ENCODE data around the gene CD37. TPM values are rescaled to one million over a fixed set of nuclear protein-coding genes. Genes with fewer than 3 reads are reported as not detected.
"Not testable (repeated sequence)": the region's sequence is repeated elsewhere in the genome, so short reads cannot be mapped to it uniquely, and the experiment has no call there.

The CD37 gene, protein sequence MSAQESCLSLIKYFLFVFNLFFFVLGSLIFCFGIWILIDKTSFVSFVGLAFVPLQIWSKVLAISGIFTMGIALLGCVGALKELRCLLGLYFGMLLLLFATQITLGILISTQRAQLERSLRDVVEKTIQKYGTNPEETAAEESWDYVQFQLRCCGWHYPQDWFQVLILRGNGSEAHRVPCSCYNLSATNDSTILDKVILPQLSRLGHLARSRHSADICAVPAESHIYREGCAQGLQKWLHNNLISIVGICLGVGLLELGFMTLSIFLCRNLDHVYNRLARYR
- total RNA-seq, result 100 to 1,000 TPM; 166 to 194 TPM

DNA sequence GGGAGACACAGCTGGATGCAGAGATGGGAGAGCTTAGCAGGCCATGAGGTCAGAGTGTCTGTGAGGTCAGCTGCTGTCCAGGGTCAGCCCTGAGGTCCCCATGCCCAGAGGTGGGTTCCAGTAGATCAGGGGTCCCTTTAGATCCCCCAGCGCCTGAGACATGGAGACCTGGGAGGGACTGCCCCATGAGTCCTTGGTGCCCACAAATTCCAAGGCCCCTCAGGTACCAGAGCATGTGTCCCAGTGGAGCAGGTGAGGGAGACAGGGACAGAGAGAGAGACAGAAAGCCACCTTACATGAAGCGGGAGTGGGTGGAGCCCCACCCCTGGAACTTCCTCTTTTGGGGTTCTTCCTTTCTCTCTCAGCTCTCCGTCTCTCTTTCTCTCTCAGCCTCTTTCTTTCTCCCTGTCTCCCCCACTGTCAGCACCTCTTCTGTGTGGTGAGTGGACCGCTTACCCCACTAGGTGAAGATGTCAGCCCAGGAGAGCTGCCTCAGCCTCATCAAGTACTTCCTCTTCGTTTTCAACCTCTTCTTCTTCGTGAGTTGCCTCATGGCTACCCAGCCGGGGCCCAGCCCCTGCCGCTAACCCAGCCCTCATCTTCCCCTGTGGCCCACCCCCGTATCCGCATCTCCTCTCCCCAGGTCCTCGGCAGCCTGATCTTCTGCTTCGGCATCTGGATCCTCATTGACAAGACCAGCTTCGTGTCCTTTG lies at the start of gene CD37:
TSS of gene CD37 (plus strand) at position 336 of the 713 bp plus-strand sequence. CDS start at position 471, 135 bp downstream.
- Mint-ChIP-seq H3K27ac (peak within 1 kb of the TSS; percentile 98 to 99), H3K9me3 (peaks cover 0 to 1% of the 10 kb centered on the region in 2 donors), H3K36me3 (peaks cover 11 to 39% of the 10 kb centered on the region in 2 donors)
- DNase-seq (ENCODE audit: low spot score in 2 of 2) (peak; percentile 58 to 65), ATAC-seq (peak; percentile 53 to 60)

DNA sequence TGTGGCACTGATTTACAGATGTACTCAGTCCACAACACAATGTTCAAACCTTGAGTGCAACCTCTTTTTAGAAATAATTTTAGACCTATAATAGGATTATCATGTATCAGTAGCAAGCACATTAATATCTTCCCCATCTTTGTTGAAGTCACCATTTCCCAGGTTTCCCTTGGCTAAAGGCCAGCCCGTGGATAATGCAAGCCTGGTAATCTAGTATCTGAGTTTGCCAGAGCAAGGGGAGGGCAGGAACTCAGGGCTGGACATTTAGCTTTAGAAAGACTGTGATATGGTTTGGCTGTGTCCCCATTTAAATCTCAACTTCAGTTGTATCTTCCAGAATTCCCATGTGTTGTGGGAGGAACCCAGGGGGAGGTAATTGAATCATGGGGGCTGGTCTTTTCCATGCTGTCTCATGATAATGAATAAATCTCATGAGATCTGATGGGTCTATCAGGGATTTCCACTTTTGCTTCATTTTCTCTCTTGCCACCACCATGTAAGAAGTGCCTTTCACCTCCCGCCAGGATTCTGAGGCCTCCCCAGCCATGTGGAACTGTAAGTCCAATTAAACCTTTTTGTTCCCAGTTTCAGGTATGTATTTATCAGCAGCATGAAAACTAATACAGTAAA lies 48.0 kb upstream of the CD37 start:
- DNase-seq (ENCODE audit: low spot score in 2 of 2) (no peak), ATAC-seq (no peak)
- no peaks in the 10 kb centered on the region for H3K36me3 Mint-ChIP-seq
- no peaks in the 10 kb centered on the region for H3K9me3 Mint-ChIP-seq
- H3K27ac Mint-ChIP-seq, result no peak overlapping the region

DNA sequence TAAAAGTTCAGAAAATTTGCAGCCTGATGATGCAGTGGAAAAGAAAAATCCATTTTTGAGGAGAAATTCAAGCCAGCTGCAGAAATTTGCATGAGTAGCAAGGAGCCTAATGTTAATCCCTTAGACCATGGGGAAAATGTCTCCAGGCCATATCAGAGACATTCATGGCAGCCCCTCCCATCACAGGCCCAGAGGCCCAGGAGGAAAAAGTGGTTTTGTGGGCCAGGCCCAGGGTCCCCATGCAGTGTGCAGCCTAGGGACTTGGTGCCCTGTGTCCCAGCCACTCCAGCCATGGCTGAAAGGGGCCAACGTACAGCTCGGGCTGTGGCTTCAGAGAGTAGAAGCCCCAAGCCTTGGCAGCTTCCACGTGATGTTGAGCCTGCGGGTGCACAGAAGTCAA lies 47.0 kb upstream of the CD37 start:
- not testable (repeated sequence) for DNase-seq (ENCODE audit: low spot score in 2 of 2); H3K36me3 Mint-ChIP-seq; H3K9me3 Mint-ChIP-seq; ATAC-seq; H3K27ac Mint-ChIP-seq

DNA sequence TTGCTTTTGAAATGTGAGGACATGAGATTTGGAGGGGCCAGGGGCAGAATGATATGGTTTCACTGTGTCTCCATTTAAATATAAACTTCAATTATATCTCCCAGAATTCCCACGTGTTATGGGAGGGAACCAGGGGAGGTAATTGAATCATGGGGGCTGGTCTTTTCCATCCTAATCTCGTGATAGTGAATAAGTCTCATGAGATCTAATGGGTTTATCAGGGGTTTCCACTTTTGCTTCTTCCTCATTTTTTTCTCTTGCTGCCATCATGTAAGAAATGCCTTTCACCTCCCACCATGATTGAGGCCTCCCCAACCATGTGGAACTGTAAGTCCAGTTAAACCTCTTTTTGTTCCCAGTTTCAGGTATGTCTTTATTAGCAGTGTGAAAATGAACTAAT lies 45.9 kb upstream of the CD37 start:
- H3K27ac Mint-ChIP-seq; DNase-seq (ENCODE audit: low spot score in 2 of 2); ATAC-seq; H3K36me3 Mint-ChIP-seq; H3K9me3 Mint-ChIP-seq: not testable (repeated sequence)

DNA sequence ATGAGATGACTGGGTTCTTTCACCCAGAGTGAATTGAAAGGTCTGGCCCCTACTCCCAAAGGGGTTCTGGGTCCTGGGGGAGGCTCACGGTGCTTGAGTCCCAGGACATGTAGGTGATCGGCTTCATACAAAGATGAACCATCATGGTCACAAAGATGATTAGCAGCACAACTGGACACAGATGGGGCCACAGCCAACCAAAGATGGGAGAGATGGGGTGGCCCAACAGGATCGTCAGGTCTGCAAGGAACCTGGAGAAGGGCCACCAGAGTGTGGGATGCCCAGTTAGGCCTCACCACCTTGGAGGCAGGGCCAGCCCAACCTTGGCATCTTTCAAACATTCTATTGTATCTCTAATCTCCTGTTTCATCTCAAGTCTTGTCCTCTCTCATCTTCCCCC lies 44.7 kb upstream of the CD37 start:
- no peak for ATAC-seq
- Mint-ChIP-seq H3K27ac (no peak overlapping the region), H3K9me3 (no peaks in the 10 kb centered on the region), H3K36me3 (no peaks in the 10 kb centered on the region)
- DNase-seq (ENCODE audit: low spot score in 2 of 2), result no peak

DNA sequence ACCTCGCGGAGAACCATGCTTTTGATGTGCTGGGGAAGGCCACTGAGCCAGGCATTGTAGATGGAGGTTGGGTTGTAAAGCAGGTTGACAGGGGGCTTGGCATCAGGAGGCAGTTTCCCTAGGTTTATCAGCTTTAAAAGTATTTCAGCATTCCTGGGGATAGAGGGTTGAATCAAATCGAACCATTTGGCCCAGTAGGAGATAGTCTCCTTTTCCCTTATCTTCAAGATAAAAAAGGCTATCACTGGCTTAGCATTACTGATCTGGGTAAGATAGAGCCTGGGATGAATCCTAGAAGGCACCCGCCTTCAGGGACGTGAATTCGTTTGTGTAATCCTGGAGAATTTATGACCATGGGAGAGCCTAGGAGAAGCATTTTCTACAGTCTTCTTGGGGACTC lies 40.8 kb upstream of the CD37 start:
- no peak overlapping the region for H3K27ac Mint-ChIP-seq
- ATAC-seq, result no peak
- no peaks in the 10 kb centered on the region for H3K36me3 Mint-ChIP-seq
- DNase-seq (ENCODE audit: low spot score in 2 of 2), result no peak
- H3K9me3 Mint-ChIP-seq, result no peaks in the 10 kb centered on the region

DNA sequence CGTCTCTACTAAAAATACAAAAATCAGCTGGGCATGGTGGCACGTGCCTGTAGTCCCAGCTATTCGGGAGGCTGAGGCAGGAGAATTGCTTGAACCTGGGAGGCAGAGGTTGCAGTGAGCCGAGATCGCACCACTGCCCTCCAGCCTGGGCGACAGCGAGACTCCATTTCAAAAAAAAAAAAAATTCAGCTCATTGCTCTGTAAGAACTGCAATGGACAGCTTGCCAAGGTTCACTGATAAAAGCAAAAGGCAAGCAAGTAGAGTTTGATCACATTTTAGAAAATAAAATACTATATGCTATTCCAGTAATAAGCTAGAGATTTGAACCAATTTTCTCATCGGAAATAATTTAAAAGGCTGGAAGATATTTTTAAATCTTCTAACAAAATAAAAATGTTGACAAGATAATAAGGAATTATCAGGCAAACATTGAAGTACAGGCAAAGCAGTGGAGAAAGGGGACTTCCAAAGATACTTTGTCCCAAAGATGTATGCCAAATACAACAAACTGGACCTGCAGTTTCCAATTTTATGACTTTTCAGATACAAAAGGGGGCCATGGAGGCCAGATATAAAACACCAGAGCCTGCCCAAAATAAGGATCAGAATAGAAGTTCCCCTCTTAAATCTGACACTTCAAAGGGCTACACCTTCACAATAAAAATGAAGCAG lies 39.9 kb upstream of the CD37 start:
- ATAC-seq, result no peak
- no peak for DNase-seq (ENCODE audit: low spot score in 2 of 2)
- Mint-ChIP-seq H3K27ac (no peak overlapping the region), H3K36me3 (no peaks in the 10 kb centered on the region), H3K9me3 (no peaks in the 10 kb centered on the region)

DNA sequence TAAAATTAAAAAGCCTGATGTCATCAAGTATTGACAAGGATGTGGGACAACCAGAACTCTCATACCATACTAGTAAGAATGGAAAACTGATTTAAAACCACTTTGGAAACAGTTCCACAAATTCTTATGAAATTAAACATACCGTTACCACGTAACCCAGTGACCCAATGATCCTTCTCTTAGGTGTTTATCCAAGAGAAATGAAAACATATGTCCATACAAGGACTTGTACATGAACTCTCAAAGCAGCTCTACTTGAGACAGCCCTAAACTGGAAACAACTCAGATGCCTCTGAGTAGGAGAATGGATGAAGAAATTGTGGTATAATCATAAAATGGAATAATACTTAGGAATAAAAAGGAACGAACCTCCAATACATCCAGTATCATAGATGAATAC lies 37.8 kb upstream of the CD37 start:
- H3K36me3 Mint-ChIP-seq, result peaks cover 0 to 2% of the 10 kb centered on the region in 2 donors
- ATAC-seq, result no peak
- H3K27ac Mint-ChIP-seq, result no peak overlapping the region
- H3K9me3 Mint-ChIP-seq, result no peaks in the 10 kb centered on the region
- DNase-seq (ENCODE audit: low spot score in 2 of 2), result no peak

DNA sequence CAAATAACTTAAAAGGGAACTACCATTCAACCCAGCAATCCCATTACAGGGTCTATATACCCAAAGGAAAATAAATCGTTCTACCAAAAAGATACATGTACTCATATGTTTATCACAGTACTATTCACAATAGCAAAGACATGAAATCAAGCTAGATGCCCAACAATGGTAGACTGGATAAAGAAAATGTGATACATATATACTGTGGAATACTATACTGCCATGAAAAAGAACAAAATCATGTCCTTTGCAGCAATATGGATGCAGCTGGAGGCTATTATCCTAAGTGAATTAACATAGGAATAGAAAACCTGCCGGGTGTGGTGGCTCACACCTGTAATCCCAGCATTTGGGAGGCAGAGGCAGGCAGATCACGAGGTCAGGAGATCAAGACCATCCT lies 36.6 kb upstream of the CD37 start:
- not testable (repeated sequence) for H3K27ac Mint-ChIP-seq, ATAC-seq, H3K9me3 Mint-ChIP-seq

DNA sequence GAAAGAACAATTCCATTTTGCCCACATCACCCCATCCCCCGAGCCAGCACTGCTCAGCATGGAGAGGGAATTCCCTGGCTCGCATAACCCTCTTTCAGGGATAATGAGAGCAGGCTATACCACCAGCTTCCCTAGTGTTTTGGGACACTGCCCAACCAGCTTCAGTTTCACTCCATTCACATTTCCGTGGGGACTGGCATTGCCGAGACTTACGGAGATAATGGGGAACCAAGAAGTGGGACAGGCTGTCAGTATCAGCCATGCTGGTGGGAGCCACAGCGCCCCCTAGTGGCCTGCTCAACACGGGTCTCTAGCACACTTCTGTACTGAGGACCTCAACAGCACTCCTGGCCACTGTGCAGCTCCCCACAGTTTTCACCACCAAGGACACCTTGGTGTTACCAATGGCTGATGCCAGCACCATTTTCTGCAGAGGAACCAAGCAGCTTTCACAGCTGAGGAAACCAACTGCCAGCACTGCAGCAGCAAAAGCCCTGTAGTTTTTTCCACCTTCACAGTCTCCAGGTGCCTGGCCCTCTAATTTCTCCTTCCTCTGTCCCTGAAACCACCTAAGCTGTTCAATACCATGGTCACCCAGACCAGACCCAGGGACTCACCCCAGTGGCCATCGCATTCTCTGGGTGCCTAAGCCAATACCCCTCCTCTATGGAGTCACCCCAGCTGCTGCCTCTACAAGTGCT lies 33.9 kb upstream of the CD37 start:
- H3K9me3 Mint-ChIP-seq, result no peaks in the 10 kb centered on the region
- DNase-seq (ENCODE audit: low spot score in 2 of 2), result peak; percentile 71 to 87

More for the DNA sequence above, 36.6 kb upstream of the CD37 start:
- DNase-seq (ENCODE audit: low spot score in 2 of 2); H3K36me3 Mint-ChIP-seq: not testable (repeated sequence)

DNA sequence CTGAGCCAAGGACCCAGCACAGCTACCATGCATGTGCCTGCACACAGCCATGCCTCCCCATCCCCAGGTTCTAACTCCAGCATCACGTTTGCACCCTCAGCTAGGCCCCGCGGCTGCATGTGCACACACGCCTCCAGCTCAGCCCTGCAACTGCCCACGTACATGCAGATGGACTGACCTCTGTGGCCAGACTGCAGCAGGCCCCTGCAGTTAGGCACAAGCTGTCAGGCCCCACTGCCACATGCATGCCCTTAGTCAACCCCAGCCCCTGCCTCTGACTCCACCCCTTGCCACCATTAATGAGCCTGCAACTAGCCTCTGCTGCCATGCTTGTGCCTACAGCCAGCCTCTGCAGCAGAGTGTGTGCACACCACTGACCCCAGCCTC lies 33.3 kb upstream of the CD37 start:
- ATAC-seq (peak in 1 of 2 donors; percentile 34), DNase-seq (ENCODE audit: low spot score in 2 of 2) (no peak)
- no peaks in the 10 kb centered on the region for H3K9me3 Mint-ChIP-seq
- no peak overlapping the region for H3K27ac Mint-ChIP-seq
- peaks cover 0 to 7% of the 10 kb centered on the region in 2 donors for H3K36me3 Mint-ChIP-seq

More for the DNA sequence above, 33.9 kb upstream of the CD37 start:
- Mint-ChIP-seq H3K36me3 (peaks cover 0 to 7% of the 10 kb centered on the region in 2 donors), H3K27ac (peak overlapping the region in 1 of 2 donors; percentile 24)
- peak; percentile 98 to 100 for ATAC-seq

DNA sequence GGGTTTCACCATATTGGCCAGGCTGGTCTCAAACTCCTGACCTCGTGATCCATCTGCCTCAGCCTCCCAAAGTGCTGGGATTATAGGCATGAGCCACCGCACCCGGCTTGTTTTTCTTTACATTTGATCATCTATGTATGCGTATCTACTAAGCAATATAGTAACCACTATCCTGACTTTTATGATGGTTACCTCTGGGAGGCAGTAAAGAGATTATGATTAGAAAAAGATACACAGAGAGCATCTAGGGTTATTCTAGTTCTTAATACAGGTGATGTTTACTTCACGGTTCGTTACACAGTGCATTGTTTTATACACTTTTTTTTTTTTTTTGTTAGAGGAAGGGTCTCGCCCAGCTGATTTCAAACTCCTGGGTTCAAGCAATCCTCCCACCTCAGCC lies 28.5 kb upstream of the CD37 start:
- H3K9me3 Mint-ChIP-seq; H3K27ac Mint-ChIP-seq; DNase-seq (ENCODE audit: low spot score in 2 of 2); ATAC-seq: not testable (repeated sequence)
- peaks cover 0 to 12% of the 10 kb centered on the region in 2 donors for H3K36me3 Mint-ChIP-seq

DNA sequence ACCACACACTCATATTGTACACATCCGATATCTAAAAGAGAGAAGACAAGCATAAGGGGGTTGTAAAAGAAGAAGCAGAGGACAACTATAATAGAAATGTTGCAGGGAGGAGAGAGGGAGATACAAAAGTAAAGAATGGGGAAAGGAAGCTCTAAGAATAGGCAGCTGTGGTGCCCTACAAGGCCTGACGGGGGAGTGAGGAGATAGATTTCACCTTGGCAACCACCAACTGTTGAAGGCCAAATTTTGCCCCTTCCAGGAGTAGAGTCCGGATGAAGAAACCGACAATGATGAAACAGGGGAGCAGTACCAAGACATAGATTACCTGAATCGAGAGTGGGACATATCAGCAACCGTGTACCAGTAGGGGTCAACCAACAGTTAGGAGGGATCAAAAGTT lies 26.1 kb upstream of the CD37 start:
- DNase-seq (ENCODE audit: low spot score in 2 of 2) (no peak), ATAC-seq (no peak)
- no peak overlapping the region for H3K27ac Mint-ChIP-seq
- H3K36me3 Mint-ChIP-seq, result peaks cover 0 to 5% of the 10 kb centered on the region in 2 donors
- H3K9me3 Mint-ChIP-seq, result no peaks in the 10 kb centered on the region

DNA sequence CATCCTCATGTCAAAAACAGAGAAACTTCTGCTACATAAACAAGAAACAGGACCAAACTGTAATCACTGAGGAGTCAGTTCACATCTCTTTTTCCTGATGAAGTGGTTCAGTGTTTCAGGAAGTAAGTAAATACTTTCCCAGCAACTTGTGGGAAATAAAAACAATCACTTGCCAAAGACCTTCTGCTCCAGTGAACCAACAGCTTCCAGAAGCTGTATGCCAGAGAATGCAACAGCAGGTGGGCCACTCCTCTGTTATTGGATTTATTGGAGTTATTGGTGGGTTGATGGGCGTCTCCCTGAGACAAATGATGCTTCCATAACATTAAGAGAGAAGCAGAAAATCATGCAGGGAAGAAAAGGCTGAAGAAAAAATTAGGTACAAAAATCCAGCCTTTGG lies 20.1 kb upstream of the CD37 start:
- Mint-ChIP-seq H3K36me3 (peaks cover 13 to 20% of the 10 kb centered on the region in 2 donors), H3K27ac (no peak overlapping the region), H3K9me3 (peaks cover 4% of the 10 kb centered on the region in 2 donors)
- DNase-seq (ENCODE audit: low spot score in 2 of 2), result no peak
- ATAC-seq, result no peak

DNA sequence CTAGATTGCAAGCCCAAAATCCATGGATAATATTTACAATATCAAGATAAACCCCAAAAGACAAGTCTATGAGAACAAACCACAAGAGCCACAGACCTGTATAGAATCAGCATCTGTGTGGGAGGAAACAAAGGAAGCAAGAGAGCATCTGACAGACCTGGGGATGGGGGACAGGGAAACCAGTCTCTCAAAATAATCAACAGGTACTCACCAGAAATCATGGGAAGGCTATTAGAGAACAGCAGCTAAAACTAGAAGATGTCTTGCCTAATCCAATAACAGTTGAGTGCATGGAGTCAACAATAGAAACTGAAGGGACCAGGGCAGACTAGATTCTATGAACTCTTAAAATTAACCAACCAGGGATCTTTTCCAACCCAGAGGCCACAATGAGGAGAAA lies 18.9 kb upstream of the CD37 start:
- no peak for DNase-seq (ENCODE audit: low spot score in 2 of 2)
- Mint-ChIP-seq H3K27ac (no peak overlapping the region), H3K36me3 (peaks cover 8 to 20% of the 10 kb centered on the region in 2 donors), H3K9me3 (peaks cover 4% of the 10 kb centered on the region in 2 donors)
- no peak for ATAC-seq

DNA sequence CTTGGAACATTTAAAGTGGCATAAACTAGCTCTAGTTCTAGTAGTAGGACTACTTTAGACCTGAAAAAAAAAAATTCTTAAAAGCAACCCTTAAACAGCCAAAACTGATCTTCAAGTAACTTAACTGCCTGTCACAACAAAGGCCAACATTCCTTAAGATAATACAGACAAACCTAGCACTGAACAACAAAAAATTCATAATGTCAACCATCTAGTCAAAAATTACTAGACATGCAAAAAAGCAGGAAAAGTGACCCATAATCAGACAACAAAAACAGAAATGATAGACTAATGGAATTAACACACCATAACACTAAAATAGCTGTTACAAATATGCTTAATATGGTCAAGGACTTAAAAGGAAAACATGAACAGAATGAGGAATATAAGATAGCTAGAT lies 16.9 kb upstream of the CD37 start:
- peaks cover 4% of the 10 kb centered on the region in 2 donors for H3K9me3 Mint-ChIP-seq
- H3K36me3 Mint-ChIP-seq, result peaks cover 8 to 20% of the 10 kb centered on the region in 2 donors
- no peak for ATAC-seq
- H3K27ac Mint-ChIP-seq, result no peak overlapping the region
- no peak for DNase-seq (ENCODE audit: low spot score in 2 of 2)
